Kidney glomerular epithelial cell (primary cell): ENCODE measurements around the gene COX8C.
A peak's percentile ranks its signal among the peaks of the same experiment; 100 is the strongest.

Experiments
- DNase-seq: peaks from one replicate; lab custom pipeline; 2025; lab: John Stamatoyannopoulos, UW

Gene COX8C

GRCh38 chr14:93346926-93347721, at the start of gene COX8C:
Gene COX8C (plus strand): TSS chr14:93347182. CDS start chr14:93347269, 87 bp downstream.
- DNase-seq, result no peak

GRCh38 chr14:93299416-93299815, 47.6 kb upstream of the COX8C start:
- no peak for DNase-seq

- no peak for DNase-seq
These were observed 47.1 kb upstream of the COX8C start for GRCh38 chr14:93299866-93300265.

GRCh38 chr14:93301821-93302447, 45.0 kb upstream of the COX8C start:
- peak; percentile 78 for DNase-seq

- DNase-seq, result no peak
These were observed 44.0 kb upstream of the COX8C start for GRCh38 chr14:93302688-93303581.

GRCh38 chr14:93303659-93304058, 43.3 kb upstream of the COX8C start:
- DNase-seq, result no peak

GRCh38 chr14:93304771-93305170, 42.2 kb upstream of the COX8C start:
- DNase-seq, result peak; percentile 45

GRCh38 chr14:93305725-93306418, 41.1 kb upstream of the COX8C start:
- no peak for DNase-seq

GRCh38 chr14:93306812-93307211, 40.2 kb upstream of the COX8C start:
- no peak for DNase-seq

- no peak for DNase-seq
These were observed 38.2 kb upstream of the COX8C start for GRCh38 chr14:93308686-93309345.

GRCh38 chr14:93309427-93309966, 37.5 kb upstream of the COX8C start:
- no peak for DNase-seq

GRCh38 chr14:93311082-93311481, 35.9 kb upstream of the COX8C start:
- DNase-seq, result no peak

- no peak for DNase-seq
These were observed 31.4 kb upstream of the COX8C start for GRCh38 chr14:93315575-93315974.

GRCh38 chr14:93316716-93317115, 30.3 kb upstream of the COX8C start:
- no peak for DNase-seq

GRCh38 chr14:93317210-93317874, 29.6 kb upstream of the COX8C start:
- no peak for DNase-seq

- no peak for DNase-seq
These were observed 28.8 kb upstream of the COX8C start for GRCh38 chr14:93317875-93318807.

GRCh38 chr14:93318927-93319326, 28.1 kb upstream of the COX8C start:
- peak; percentile 86 for DNase-seq

- DNase-seq, result no peak
These were observed 27.5 kb upstream of the COX8C start for GRCh38 chr14:93319494-93319893.

GRCh38 chr14:93319958-93320357, 27.0 kb upstream of the COX8C start:
- DNase-seq, result no peak
